Stimulated activated CD4-positive, alpha-beta T cell treated with anti-CD3 and anti-CD28 coated beads, Interleukin-2, amount 100 ng/mL, for 4 hours (primary cell): Measurements from ENCODE around the gene SPACA9.

Source experiments
- DNase-seq: peaks from one replicate; pipeline ENCODE4 v3.0.0-alpha.2; 2020; ENCODE audit warnings: low read depth

Gene SPACA9

GRCh38 chr9:132863096-132863495 lies 15.6 kb upstream of the SPACA9 start:
- no peak for DNase-seq

DNA sequence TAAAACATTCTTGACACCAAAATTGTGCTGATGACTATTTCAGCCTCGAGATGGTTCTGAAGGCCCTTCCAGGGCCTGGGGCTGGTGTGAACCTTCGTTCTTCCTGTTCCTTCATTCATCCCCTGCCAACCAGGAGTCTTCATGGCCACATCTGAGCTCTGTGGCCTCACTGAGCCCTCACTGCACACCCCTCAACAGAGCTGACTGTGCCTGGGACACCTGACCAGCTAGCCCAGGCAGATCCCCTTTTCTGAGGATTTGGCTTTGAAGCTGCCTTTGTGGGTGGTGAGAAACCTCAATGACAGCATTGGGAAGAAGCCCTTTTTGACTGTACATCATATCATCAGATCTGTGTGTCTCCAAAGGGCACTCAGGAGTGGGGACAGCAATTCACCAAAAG lies 14.4 kb upstream of the SPACA9 start:
- no peak for DNase-seq

DNA sequence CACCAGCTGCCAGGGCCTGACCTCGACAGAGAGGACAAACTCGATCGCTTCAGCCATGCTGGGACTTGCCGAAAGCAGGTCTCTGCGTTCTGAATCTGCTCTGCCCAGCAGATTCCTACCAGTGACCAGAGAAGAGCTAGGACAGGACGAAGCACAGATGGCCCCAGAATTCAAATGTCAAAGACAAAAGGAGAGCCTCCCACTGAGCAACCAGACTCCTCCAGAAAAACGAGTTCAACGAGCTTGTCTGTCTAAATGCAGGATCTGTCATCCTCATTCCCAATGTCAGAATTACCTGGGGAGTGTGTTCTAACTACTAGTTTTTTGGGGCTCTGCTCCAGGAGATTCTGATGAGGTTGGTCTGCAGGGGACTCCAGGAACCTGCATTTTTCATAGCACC lies 14.0 kb upstream of the SPACA9 start:
- DNase-seq = no peak

DNA sequence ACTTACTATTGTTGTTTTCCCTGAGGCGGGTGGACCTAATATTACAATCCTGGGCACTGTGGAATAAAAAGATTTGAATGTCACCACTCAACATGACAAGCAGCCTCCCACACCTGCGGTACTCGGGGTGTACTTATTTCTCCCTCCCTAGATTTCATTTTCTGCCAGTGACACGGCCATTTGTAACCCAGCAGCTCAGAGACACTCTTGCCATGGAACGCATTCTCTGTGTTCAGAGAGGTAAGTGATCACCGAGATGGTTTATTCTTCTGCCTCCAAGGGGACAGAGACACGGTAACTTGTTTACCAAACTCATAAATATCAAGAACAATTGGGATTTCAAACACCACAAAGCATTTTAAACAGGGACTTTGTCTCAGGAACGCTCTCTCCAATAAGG lies 11.8 kb upstream of the SPACA9 start:
- no peak for DNase-seq

- DNase-seq = no peak
Observed at GRCh38 chr9:132869266-132869665, 9.4 kb upstream of the SPACA9 start.

DNA sequence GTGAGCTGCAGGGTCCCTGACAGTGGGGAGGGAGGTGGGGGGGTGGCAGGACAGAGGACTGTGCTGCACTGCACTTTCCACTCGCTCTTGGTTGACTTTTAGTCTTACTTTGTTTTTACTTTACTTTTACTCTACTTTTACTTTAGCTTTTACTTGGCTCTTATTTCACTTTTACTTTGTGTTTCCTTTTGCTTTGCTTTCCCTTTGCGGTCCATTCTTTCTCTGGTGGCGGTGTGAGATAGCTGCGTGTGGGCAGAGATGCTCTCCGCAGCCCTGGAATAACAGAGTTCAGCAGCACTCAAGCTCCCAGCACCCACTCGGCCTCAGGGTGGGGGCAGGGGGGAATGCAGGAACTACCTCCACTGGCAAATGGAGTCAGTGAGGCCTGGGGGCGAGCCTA lies 5.3 kb upstream of the SPACA9 start:
- no peak for DNase-seq

DNA sequence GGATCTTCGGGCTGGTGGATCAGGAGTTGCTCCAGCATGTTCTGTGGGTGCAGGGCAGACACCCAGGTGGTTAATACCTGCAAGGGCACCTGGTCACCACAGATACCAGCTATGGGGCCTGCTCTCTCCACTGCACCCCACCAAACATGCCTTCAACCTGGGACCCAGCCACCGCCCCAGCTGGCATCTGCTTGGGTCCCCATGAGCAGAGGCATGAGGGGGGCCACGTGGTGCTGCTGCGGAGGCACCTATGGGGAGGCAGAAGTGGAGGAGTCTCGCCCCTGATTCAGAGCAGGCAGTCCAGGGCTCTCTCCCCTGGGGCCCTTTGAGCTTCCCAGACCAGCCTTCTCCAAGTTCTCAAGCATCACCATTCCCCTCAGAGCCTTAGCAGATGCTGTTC lies 3.5 kb upstream of the SPACA9 start:
- DNase-seq = no peak

GRCh38 chr9:132876849-132877248 lies 1.8 kb upstream of the SPACA9 start:
- DNase-seq = no peak

DNA sequence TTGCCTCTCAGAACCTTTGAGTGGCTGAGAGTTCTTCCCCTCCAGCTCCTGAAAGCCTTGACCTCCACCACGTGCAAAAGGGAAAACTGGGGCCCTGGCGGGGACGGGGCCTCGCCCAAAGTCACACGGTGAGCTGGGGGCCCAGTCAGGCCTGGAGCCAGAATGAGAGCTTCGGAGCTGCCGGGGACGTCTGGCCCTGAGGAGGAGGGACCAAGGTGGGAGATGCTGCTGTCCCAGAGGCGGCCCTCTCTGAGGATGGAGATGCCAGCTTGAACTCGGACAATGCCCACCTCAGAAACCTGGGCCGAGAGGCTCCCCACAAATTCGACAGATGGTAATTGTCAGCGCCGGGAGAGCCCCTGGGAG lies 1.3 kb upstream of the SPACA9 start:
- DNase-seq = no peak

DNA sequence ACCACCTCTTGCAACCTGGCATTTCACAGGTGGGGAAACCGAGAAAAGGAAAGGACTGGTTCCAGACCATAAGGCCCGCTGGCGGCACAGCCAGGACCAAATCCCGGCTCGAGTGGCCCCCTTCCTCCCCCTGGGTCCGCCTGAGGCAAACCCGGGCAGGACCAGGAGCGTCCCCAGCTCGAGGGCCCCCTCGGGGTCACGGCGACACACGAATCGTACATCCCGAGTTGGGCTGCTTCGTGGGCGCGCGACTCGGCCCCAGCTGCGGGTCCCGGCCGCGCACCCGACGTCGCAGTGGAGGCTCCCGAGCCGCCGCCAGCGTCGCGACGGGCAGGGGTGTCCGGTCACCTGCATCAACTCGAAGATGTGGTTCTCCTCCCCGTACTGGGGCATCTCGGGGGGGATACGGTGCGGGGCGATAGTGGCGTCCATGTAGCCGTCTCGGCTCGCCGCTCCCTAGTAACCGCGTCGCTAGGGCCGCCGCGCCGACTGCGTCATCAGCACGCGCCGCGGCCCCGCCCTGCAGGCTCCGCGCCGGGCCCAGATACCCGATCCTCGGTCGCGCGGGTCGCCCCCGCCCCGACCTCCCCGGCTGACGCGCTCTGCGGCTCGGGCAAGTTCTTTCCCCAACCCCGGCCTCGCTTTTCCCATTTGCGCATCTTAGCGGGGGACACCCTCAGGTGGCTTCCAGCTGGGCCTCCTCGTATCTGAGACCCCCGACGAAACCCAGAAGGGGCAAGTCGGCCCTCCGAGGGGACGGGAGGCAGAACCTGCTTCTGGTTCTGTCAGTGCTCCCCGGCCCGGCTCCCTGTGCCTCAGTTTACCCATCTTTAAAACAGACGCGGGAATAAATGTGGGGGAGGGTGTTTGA lies 639 bp upstream of the SPACA9 start, which contains the start of gene AK8:
TSS of gene AK8 (minus strand) at position 461 of the 871 bp plus-strand sequence. CDS start at position 432, 29 bp downstream.
- DNase-seq = peak; percentile 68

GRCh38 chr9:132879457-132880323 lies 992 bp downstream of the SPACA9 start:
- no peak for DNase-seq

GRCh38 chr9:132880324-132880661 lies 1.6 kb downstream of the SPACA9 start:
- DNase-seq = no peak

- DNase-seq = no peak
Observed at GRCh38 chr9:132881826-132882225, 3.1 kb downstream of the SPACA9 start.

GRCh38 chr9:132882616-132883015 lies 3.9 kb downstream of the SPACA9 start:
- no peak for DNase-seq

GRCh38 chr9:132883349-132884294 lies 4.9 kb downstream of the SPACA9 start:
- no peak for DNase-seq

DNA sequence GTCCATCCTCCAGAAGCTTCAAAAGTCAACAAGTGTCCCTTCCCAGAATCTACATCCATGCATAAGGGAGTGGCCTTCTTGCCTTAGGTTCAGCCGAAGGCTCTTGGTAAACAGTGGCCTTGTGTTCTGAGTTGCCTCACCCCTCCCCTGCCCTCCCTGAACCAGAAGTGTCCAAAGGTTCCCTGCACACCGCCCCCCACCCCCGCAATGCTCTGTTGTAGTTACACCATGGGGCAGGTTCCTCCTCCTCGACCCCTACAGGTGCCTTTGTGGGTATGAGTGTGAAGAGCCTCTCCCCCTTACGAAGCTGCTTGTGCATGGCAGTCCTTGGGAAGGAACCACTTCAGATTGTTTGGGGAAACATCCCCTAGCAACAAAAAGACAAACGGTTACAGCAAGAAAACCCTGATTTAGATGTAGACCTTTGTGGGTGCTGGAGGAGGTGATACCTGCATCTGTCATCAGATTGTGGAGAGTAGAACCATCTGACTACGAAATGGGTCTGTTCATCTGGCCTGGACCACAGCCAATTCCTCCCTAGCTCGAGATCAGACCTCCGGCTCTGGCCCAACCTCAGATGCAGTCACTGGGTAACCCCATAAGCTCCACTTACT lies 7.1 kb downstream of the SPACA9 start:
- DNase-seq = no peak

DNA sequence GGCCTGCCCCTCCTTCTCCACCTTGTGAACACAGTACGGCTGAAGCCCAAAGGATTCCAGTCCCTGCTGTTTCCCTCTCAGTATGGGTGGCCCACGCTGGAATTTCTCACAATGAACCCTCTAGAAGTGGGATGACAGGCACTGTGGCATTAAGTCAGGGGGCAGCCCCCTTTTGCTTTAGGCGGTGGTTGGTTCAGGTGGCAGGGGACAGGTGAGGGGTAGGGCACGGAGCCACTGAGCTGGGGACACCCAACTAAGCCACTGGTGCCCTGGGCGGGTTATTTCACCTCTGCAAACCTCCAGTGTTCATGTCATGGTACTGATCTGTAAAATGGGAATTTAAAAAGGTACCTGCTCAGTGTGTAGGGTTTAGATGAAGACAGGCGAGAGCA lies 7.6 kb downstream of the SPACA9 start:
- DNase-seq = no peak

DNA sequence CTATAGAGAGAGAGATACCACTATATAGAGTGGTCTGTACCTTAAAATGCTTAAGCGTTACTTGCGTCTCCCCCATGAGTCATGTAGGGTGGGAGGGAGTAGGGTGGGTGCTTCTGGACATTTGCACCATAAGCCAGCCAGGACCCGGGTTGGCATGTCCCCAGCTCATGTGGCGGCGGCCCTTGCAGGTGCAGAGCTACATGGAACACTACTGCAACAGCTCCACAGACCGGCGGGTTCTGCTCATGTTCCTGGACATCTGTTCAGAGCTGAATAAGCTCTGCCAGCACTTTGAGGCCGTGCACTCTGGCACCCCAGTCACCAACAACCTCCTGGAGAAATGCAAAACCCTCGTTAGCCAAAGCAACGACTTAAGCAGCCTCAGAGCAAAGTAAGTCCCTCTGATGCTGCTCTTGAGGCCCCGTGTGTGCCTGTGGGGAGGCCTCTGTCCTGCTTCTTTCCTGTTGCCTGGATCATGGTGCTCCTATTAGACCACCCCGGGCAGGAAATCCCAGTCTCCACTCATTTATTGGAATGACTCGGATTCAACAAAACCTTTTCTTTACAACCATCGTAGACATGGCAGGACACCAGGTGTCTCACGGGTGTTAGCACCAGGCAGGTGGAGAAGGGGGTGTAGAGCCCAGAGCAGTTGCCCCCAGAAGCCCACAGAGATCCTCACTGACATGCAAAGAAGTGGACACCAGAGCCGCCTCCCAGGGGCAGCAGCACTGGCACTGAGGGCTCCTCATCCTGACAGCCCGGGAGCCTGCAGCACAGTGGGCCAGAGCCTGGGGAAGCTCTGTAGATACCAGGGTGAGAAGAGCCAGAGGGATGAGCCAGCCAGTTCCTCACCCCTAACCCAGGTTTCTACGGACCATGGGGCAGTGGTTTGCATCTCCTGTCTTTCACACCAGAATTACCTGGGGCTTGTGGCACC lies 8.8 kb downstream of the SPACA9 start:
- DNase-seq = no peak

DNA sequence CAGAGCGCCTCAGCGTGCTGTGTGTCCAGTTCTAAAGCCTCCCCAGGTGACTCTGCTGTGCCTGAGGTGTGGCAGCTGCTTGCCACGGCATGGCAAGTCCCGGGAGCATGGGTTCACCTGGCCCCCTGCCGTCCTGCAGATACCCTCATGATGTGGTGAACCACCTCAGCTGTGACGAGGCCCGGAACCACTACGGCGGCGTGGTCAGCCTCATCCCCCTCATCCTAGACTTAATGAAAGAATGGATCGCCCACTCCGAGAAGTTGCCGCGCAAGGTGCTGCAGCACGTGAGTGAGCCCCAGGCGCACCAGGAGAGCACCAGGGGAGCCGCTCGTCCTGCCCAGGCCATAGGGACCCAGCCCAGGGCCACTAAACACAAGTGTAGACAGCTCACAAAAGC lies 9.5 kb downstream of the SPACA9 start:
- DNase-seq = no peak

- no peak for DNase-seq
Observed at GRCh38 chr9:132892400-132892799, 13.7 kb downstream of the SPACA9 start.

DNA sequence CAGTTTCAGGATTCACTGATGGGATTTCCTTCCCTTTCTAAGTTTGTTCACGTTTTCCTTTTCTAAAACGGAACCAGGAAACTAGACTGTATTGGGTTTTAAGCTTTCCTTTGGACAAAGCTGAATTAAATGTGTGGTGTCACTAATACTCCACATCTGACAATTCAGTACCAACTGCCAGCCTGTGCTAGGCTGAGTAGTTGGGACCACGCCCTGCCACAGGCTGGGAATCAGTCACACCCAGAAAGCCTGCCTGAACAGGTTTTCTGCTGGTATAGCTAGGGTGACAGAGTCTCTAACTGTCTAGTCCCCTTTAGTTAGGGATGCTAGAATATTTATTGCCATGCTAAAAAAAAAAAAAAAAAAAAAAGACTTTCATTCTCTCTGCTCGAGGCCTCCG lies 15.6 kb downstream of the SPACA9 start:
- DNase-seq = no peak
